HG03095 (cell line): Measurements from ENCODE around the gene KANK4.
"Not testable (repeated sequence)": the region's sequence is repeated elsewhere in the genome, so short reads cannot be mapped to it uniquely, and the experiment has no call there.

Experiments used
- ATAC-seq: cut with Tn5 transposase; IDR thresholded peaks from one replicate; pipeline ENCODE4 v1.9.1; 2021; ENCODE audit warnings: moderate library complexity; ENCODE audit not compliant: unreplicated experiment

Gene KANK4

GRCh38 chr1:62276791-62277190 is 42.4 kb downstream of the KANK4 start:
- ATAC-seq: no peak

DNA sequence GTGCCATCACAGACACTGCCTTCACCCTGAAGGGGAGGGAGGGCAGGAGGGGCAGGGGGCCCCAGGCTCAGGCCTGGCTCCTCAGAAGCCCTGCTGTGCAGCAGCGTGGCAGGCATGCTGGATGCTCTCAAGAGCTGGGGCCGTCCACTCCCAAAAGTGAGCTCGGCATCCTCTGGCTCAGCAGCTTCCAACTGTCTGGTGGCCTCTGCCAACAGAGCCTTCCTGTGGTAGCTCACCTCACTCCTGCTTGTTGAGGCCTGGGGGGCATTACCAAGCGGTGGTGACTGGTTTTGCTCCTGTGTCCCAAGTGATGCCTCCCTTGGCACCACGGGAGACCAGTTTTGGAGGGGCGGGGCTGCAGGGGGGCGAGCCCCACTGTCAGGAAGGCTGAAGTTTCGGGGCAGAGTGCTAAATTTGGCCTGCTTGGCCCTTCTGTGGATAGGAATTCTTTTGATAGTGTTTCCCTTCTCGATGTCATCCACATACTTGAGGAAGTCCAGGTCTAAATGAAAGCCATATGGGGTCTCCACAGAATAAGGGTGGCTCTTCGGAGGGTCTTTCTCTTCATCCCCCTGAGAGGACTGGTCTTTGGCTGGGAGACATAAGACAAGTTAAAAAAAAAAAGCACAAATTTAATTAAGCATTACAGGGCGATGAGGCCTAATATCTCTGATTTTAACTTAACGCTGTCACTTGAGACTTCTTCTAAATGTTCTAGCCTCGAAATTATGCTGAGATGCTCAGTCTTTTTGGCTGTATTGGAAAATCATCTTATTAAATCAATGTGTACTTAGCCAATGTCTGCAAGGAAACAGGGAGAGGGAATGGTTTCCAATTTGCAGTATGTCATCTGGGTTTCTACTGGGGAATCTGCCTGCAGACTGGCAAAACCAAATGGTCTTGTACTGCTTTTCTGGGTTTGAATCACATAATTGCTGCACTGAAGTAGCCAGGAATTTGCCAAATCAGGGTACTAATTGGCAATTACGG is 44.4 kb downstream of the KANK4 start:
- no peak for ATAC-seq

GRCh38 chr1:62273953-62274352 is 45.3 kb downstream of the KANK4 start:
- ATAC-seq: no peak

DNA sequence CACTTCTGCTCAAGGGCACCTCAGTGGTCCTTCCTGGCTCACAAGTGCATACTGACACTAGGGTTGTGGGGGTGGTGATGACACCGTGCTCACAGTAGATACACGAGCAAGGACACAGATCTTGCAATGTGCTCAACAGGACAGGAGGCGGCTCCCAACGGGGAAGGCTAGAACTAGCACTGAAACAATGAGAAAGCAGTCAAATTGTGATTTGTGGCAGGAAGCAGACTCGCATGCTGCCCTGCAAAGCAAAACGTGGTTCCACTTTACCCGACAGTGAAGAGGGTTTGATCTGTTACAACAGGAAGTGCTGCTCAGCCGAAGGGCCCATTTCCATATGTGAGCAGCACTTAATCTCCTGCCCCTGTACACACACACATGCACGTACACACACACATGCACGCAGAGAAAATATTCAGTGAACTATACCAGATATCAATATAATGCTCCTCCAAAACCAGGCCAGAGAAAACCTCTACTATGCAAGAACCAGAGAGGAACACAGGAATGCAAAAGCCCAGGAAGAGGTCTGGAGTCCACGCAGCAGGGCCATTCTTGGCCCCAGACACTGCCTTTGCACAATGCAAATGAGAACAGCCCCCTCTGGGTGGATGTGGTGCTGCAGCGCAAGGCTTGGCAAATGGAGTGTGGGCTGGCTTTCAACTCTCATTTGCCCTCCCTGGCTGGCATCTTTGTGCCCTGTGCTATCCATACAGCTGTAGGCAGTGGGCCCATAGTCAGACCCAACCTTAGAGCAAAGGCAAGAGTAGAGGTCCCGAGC is 47.1 kb downstream of the KANK4 start:
- peak; percentile 94 for ATAC-seq

DNA sequence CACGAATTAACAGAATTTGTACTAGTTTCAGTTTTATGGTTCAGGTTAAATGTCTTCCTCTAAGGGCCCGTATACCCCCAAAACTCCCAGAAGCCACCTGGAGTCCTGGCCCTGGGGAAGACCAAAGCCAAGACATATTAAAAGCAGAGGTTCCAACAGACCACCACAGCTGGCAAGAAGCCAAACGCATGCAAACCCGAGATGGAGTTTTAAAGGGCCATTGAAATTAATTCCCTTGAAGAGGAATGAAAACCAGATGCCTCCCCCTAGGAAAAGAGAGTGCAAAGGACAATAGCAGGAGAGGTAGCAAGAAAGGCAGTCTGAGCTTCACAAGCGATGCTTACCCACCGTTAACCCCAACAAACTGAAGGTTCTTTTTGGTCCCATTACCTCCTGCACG is 48.1 kb downstream of the KANK4 start:
- no peak for ATAC-seq

DNA sequence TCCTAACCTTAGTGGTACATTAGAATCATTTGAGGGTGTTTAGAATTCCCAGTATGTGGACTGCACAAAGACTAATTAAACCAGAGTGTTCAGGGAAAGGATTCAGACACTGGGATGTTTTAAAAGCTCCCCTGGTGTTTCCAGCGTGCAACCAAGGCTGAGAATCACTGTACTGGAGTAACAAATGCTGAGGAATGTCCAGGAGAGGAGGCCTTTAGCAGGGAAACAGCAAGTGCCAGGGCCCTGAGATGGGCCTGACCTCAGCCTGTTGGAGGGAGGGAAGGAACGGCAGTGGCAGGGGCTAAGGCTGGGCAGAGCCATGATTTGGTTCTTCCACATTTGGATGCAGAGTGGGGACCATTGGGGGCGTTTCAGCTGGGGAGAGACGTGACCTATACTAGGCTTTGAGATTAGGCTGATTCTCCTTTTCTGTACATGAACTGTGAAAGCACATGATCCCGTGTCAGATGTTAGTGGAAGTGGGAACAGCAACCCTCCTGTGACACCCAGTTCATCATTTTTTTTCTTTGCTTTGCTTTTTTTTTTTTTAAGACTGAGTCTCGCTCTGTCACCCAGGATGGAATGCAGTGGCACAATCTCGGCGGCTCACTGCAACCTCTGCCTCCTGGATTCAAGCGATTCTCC is 49.3 kb downstream of the KANK4 start:
- no peak for ATAC-seq

GRCh38 chr1:62269439-62269838 is 49.8 kb downstream of the KANK4 start:
- no peak for ATAC-seq

DNA sequence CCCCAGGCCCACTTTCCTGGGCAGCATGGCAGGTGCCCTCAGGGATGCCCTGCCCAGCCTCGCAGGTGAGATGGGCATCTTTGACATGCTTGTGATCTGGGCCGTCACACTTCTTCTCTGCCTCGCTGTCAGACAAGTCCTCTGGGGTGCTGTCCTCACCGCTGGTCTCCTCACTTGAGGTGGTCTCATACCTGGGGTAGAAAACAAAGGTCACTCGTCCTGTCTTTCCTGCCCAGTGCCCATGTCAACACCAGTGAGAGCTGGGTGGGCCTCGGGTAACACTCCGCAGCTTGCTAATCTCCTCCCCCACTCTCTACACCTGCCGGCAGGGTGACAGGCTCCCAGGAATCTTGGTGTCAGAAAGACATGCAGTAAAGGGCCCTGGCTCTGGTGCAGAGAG is 50.9 kb downstream of the KANK4 start:
- no peak for ATAC-seq

GRCh38 chr1:62265956-62266935 is 53.0 kb downstream of the KANK4 start:
- ATAC-seq: no peak

GRCh38 chr1:62263814-62264353 is 55.4 kb downstream of the KANK4 start:
- ATAC-seq: no peak

DNA sequence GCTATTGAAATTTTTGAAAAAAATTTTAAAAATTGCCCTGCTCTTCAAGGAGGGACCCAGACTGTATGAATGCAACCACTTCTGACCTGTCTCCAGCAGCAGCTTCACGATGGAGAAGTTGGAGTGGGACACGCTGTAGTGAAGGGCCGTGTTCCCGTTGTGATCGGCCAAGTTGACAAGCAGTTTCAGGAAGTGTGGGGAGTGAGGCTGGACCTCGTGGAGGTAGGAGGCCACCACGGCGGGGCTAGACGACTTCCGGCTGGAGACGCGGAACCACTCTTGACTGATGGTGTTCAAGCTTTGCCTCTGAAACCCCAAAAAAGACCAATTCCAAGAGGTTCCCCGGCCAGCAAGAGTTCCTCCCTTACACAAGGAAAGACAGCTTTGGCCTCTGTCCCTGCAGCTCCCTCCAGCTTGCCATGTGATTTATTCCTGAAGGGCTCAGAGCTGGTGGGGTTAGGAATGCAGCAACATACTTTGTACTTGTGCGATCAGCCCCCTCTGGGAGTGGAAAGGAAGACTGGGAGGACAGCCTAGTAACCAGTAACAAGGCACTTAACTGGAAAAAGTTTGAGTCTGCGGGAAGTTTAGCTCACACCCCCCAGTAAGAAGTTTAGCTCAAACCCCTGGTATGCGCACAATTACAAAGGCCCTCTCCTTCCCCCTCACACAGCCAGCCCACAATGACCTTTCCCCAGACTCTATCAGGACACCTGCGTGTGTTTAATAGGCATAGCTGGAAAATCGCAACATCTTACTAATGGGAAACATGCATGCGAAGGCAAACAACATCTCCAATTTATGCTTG is 56.0 kb downstream of the KANK4 start:
- no peak for ATAC-seq

GRCh38 chr1:62260688-62261087 is 58.5 kb downstream of the KANK4 start:
- no peak for ATAC-seq

DNA sequence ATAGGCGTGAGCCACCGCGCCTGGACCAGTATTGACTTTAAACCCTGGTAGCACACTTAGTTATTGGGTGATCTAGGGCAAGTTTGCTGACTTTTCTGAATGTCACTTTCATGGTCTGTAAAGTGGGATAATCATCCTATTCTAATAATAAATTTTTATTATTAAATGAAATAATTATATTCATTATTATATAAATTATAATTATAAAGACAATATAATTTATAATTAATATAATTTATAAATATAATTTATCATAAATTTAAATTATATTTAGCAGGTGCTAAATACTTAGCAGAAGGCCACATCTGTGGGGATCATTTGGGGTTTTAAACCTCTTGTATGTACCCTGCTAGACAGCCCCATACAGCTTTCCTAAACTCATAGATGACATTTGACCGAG is 59.7 kb downstream of the KANK4 start:
- ATAC-seq: no peak

- no peak for ATAC-seq
Observed at GRCh38 chr1:62250126-62250726, 69.0 kb downstream of the KANK4 start.

GRCh38 chr1:62247391-62248168 is 71.7 kb downstream of the KANK4 start:
- ATAC-seq: no peak

GRCh38 chr1:62245201-62245600 is 74.0 kb downstream of the KANK4 start:
- ATAC-seq: no peak

GRCh38 chr1:62244380-62244779 is 74.9 kb downstream of the KANK4 start:
- ATAC-seq: not testable (repeated sequence)
